ENCODE data around the gene GP9.
"Not testable (repeated sequence)": the region's sequence is repeated elsewhere in the genome, so short reads cannot be mapped to it uniquely, and the experiment has no call there.

The GP9 gene

DNA sequence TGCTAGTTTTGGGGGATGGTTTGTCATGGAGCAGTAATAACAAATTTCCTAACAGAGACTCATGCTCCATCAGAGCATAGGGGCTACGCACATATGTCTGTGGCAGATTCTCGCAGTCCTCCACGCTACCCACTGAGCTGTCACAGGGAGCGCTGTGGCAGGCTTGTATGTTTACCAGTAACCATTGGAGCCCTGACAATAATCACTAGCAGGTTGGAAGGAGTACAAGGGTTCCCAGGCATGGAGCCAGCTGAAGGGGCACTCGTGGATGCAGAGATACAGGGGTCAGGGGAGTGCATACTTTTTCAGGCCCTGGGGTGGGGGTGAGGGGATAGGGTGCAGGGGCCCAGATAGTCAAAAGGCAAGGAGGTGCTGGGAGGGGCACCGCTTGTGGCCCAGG lies 7.9 kb upstream of the GP9 start:
- no peak for DNase-seq

DNA sequence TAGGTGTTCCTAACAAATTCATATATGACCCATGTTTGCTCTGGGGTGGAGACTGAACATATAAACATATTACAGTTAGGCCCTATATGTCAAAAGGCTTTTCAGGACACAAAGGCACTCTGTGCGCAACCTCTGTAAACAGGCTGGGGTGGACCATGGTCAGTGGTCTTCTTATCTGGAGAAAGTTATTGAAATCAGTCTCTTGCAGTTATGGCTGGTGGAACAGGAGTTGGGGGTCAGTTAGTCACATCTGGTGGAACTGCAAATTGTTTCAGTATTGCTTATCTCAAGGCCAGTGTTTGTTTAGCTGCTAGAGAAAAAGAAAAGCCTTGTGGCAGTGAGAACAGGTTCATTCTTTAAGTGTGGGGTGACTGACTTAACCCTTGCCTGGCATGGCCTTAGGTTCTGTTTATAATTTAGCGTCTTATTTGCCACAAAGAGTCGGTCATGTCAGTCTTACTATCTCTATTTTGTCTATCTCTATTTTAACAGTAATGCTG lies 5.9 kb upstream of the GP9 start:
- DNase-seq, result no peak

DNA sequence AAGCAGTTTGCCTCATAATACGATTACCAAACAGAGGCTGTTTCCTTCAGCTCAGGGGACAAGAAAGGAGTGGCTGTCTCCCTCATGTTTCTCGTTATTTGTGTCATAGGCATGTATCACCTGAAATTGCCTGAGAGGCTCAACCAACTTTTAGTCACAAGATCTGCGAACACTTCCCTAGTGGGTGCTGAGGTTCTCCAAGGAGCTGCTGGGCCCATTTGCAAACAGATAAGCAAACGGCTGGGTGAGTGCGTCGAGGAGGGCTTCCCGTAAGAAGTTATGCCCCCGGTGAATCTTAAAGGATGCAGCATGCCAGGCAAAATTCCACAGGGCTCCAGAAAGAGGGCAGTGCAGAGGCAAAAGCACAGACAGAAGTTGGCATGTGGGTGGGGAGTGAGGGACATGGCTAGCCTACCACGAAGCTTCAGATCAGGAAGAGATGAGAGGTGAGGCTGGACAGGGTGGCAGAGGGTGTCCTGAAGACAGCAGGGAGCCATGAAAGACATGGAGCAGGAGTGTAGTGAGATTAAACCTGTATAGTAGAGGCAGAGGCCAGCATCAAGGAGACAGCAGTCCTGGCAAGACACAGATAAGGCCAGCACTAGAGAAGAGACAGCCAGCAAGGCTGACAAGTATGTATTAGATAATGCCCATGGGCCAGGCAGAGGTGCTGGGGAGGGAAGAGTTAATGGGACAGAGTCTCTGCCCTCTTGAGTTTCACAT lies 4.0 kb upstream of the GP9 start:
- no peak for DNase-seq

DNA sequence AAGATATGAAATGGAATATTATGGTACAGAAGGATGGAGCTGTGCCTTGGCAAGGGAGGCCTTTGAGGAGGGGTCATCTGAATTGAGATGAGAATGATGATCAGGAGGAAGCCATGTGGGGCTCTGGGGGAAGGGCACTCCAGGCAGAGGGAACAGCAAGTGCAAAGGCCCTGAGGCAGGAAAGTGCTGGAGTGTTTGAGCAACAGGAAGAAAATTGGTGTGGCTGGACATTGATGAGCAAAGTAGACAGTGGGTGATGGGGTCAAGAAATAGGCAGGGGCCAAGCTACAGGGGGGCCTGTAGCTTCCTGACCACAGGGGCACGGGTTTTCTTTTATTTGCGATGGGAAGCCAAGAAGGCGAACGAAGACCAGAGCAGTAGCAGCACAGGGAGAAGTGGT lies 3.3 kb upstream of the GP9 start:
- no peak for DNase-seq

DNA sequence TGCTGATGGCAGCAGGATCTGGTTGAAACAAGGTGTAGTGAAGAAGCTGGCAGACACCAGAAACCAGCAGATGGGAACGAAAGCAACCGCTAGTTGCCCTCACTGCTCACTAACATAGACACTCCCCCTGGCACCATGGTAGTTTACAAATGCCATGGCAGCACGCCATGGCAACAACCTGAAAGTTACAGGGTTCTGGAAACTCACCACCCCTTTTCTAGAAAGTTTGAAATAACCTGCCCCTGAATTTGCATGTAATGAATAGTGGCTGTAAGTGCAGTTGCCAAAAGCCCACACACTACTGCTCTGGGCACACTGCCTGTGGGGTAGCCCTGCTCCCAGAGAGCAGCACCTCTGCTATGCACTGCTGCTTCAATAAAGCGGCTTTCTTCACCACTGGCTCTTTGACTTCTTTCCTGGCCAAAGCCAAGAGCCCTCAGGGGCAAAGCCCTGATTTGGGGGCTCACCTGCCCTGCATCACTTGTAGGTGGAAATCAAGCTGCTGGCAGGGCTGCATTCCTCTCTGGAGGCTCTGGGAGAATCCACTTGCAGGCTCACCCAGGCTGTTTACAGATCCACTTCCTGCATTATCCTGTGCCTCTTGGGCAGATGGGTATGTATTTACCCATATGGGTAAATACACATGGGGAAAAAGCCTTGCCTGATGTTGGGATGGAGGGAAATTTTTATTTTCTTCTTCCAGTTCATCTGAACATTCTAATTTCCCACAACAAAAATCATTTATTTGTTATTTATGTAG lies 2.0 kb upstream of the GP9 start:
- DNase-seq, result no peak

DNA sequence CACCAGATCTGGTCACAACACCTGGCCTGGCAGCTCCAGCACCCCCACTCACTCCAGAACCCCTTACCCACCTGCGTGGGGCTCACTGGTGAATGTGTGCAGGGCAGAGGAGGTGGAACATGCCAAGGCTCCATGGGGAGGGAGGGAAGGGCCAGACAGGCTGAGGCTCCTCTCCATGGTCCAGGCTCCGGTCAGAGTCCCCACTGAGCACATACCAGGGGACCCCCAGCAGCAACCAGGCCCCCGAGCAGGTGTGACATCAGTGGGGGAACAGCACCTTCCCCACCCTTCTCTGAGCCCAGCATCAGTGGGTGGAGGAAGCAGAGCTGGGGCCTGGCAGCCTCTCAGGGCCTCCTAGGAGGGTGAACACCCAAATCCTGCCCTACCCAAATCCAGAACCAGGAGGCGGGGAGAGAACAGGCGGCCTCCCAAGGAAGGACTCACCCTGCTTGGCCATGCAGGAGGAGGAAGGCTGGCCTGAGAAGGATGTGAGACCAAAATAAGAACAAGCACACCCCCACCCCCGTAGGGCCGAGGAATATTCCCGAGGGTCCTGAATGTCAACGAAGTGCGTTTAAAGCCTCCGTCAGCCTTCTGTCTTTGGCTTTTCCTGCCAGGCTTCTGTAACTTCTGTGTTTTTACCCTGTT lies 1.1 kb upstream of the GP9 start:
- no peak for DNase-seq

DNA sequence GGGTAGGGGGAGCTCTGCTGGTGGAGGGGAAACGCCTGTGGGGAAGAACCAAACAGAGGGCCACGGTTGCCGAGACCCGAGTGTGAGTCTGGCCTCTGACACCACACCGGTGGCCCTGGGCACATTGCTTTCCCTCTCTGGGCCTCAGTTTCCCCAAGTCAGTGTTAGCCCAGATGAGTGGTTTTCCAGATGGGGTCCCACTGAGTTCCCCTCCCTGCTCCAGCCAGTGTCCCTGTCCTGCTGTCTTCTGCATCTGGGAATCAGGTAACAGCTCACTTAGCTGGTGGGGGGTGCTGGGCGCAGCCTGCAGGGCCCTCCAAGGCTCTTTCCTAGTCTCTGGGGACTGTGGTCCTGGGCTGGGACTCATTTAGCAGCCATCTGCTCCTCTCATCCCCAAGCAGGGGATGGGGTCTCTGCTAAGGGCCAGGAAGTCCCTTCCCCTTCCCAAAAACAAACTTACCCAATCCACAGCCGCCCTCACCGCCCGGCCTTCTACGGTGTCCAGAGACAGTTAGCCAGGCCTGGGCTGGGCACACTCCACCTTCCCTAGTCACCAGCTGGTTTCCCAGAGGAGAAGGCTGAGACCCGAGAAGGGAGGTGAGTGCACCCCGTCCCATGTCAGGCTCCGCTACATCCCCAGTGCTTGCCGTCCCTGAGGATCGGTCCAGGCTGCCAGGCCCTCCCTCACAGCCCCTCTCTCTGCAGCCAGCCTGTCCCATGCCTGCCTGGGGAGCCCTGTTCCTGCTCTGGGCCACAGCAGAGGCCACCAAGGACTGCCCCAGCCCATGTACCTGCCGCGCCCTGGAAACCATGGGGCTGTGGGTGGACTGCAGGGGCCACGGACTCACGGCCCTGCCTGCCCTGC lies 676 bp downstream of the GP9 start:
- no peak for DNase-seq

DNA sequence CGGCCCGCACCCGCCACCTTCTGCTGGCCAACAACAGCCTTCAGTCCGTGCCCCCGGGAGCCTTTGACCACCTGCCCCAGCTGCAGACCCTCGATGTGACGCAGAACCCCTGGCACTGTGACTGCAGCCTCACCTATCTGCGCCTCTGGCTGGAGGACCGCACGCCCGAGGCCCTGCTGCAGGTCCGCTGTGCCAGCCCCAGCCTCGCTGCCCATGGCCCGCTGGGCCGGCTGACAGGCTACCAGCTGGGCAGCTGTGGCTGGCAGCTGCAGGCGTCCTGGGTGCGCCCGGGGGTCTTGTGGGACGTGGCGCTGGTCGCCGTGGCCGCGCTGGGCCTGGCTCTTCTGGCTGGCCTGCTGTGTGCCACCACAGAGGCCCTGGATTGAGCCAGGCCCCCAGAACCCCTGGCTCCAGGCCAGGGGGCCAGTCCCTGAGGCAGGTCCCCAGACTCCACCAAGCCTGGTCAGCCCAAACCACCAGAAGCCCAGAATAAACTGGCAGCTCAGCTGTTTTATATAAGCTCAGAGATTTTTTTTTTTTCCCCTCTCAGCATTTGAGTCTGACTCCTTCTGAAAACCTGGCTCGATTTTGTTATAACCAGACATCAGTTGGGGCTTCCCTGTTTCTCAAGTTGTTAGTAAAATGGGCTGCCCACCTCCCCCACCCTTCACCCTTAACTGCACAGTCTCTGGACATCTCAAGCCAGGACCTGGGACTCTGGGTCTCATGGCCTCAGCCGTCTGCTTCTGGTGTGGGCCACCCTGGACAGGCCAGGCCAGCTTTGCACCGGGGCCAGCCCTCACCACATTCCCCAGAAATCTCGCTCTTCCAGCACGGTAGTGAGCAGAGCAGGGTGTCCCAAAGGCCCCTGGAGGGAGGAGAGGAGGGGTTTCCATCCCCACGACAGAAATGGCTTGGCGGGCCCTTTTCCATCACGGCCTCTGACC lies 1.6 kb downstream of the GP9 start:
- DNase-seq, result no peak

DNA sequence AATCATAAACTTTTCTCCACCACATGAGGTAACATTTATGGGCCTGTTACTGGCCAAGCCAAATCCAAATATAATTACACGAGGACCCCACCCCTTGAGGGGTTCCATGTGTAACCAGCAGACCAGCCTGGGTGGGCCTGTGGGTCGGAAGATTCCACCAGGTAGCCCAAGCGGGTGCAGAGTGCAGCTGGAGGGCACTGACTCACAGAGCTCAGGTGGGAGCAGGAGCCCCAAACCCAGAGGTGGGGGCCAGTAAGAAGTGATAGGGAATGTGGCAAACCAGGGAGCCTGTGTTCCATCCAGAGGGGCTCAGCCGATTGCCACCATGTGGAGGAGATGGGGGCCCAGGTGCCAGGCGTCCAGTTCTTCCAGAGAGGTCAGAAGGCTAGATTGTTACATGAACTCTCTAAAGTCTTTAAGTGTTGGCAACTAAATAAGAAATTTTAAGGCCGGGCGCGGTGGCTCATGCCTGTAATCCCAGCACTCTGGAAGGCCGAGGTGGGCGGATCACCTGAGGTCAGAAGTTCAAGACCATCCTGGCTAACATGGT lies 2.6 kb downstream of the GP9 start:
- DNase-seq, result no peak

DNA sequence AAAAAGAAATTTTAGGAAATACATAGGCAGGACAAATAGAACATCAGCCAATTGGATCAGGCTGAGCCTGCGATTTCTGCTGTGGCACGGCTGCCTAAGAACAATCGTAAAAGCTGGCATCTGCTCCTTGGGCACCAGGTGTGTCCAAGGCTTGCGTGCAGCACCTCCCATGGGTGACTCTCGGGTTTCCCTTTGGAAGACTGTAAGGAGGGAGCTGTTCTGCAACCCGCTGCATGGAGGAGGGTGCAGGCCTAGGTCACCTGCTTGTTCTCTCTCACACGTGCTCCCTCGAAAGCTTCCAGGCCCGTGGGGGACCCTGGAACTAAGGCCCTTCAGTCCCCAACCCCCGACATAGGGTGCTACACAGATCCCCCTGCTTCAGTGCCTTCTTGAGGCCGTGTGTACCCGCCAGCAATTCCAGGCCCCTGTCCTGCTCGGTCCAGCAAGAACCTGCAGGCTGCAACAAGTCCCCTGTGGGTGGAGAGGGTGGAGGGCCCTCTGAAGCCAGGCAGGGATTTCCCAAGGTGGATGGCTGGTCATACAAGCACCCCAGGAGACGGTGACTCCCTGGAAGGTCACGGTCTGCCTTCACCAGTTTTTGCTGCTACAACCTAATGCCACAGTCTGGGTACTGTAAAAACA lies 3.4 kb downstream of the GP9 start:
- no peak for DNase-seq

DNA sequence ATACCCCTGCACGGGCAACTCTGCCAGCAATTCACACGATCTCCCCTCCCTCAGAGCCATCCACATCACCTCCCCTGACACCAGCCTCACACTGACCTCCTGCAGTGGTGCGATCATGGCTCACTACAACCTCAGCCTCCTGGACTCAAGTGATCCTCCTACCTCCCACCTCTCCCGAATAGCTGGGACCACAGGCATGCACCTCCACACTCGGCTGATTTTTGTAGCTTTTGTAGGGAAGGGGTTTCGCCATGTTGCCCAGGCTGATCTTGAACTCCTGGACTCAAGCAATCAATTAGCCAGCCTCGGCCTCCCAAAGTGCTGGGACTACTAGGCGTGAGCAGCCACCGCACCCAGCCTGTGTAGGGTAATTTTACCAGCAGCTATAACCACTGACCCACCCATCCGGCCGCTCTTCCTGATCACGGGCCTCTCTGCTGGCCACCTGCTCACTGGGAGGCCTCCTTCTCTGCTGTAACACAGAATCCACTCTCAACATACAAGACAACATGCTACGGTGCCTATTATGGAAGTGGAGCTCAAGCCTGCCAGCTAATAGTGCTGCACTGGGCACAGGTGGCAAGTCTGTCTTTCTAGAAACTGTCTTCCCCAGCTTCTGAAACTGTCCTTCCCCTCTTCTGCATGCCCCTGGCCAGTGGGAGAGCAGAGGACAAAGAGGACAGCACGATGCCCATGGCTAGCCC lies 4.6 kb downstream of the GP9 start:
- no peak for DNase-seq

DNA sequence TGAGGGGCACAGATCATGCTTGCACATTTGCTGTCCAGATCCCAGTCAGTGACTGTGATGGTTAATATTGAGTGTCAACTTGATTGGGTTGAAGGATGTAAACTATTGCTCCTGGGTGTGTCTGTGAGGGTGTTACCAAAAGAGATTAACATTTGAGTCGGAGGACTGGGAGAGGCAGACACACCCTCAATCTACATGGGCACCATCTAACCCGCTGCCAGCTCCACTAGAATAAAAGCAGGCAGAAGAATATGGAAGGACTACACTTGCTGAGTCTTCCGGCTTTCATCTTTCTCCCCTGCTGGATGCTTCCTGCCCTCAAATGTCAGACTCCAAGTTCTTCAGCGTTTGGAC lies 5.1 kb downstream of the GP9 start:
- no peak for DNase-seq

DNA sequence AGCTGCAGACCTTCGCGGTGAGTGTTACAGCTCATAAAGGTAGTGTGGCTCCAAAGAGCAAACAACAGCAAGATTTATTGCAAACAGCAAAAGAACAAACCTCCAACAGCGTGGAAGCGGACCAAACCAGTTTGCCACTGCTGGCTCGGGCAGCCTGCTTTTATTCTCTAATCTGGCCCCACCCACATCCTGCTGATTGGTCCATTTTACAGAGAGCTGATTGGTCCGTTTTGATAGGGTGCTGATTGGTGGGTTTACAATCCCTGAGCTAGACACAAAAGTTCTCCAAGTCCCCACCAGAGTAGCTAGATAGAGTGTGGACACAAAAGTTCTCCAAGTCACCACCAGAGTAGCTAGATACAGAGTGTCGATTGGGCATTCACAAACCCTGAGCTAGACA lies 7.1 kb downstream of the GP9 start:
- not testable (repeated sequence) for DNase-seq

DNA sequence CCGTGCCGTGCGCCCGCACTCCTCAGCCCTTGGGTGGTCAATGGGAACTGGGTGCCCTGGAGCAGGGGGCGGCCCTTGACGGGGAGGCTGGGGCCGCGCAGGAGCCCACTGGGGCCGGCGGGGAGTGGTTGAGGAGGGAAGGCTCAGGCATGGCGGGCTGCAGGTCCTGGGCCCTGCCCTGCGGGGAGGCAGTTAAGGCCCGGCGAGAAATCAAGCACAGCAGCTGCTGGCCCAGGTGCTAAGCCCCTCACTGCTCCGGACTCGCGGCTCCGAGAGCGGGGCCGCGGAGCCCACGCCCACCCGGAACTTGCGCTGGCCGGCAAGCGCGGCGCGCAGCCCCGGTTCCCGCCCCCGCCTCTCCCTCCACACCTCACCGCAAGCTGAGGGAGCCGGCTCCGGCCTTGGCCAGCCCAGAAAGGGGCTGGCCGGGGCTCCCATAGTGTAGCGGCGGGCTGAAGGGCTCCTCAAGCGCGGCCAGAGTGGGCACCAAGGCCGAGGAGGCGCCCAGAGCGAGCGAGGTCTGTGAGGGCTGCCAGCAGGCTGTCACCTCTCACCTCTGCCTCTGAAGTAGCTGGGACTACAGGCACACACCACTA lies 7.8 kb downstream of the GP9 start:
- DNase-seq, result no peak

DNA sequence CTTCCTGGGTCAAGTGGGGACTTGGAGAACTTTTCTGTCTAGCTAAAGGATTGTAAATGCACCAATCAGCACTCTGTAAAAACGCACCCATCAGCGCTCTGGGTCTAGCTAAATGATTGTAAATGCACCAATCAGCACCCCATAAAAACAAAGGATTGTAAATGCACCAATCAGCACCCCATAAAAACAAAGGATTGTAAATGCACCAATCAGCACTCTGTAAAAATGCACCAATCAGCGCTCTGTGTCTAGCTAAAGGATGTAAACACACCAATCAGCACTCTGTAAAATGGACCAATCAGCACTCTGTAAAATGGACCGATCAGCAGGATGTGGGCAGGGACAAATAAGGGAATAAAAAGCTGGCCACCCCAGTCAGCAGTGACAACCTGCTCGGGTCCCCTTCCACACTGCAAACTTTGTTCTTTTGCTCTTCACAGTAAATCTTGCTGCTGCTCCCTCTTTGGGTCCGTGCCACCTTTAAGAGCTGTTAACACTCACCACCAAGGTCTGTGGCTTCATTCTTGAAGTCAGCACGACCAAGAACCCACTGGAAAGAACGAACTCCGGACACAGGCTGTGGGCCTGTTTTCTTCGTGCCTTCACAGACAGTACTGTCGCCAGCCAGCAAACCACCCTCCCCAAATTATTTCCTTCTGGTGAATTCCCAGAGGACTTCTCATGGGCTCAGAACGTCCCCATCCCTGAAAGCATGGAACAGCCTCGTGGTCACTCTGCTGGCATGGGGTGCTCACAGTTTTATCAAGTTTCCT lies 8.9 kb downstream of the GP9 start:
- not testable (repeated sequence) for DNase-seq

DNA sequence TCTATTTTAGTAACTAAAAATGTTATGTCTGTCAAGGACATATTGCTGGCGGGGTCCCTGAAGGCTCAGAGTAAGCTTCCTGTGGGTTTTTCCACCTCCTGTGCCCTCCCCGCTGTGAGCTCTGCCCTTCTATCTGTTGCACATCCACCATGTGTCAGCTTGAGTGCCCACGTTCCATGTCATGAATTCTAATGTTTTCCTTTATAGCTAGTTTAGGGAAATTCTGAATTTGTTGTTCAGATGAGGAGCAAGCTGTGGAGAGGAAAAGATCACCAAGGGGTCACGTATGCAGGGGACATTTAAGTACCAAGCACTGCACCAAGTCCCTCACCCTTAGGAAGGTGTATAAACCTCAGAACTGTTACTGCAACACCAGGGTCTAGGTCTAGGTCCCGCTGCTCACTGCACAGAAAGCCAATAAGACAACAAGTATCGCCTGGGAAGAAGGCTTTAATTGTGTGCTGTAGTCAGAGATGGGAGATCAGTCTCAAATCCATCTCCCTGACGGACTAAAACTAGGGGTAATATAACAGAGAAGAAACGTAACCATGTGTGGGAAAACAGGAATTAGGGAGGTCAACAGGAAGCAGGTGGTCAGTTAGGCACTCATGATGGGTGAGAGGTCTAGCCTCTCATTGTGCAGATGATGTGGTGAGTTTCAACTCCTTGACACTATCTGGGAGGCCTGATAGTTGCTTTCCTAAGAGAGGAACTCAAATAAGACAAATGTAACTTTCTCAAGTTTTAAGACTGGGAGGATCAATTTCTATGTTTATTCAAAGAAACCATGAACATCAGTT lies 9.7 kb downstream of the GP9 start:
- DNase-seq, result no peak

DNA sequence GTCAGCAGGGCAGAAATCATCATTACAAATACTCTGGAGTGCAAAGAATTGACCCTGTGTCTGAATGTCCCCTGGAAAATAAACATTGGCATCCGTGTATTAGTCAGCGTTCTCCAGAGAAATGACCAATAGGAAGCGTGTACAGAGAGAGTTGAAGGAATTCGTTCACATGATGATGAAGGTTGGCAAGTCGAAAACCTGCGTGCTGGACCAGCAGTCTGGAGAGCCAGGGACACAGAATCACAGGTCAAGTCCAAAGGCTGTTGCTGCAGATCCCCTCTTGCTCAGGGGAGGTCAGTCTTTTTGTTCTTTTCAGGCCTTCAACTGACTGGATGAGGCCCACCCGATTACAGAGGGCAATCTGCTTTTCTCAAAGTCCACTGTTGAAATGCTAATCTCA lies 16.6 kb downstream of the GP9 start:
- no peak for DNase-seq

DNA sequence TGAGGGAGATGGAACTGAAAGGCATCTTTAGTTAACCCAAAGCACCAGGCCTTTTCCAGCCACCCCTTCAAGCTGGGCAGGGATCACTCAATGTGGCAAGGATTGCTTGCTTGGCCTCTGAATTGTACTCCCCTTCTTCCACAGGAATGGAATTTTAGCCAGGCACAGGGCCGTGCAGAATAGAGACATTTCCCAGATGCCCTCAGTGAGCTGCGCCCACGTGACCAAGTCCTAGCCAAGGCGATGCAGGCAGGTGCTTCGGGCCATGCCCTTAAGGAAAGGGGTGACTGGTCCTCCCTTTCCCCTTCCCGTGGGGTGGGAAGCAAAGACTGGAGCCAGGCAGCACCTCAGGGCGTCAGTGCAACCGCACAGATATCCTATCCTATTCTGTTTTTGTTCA lies 17.9 kb downstream of the GP9 start:
- no peak for DNase-seq
